Endometrial microvascular endothelial cells (primary cell): Measurements from ENCODE around the gene NBEA. TPM values are rescaled to one million over a fixed set of nuclear protein-coding genes. Genes with fewer than 3 reads are reported as not detected.

Experiments used
- in situ Hi-C: cut with HindIII; loops from 2 replicates; pipeline ENCODE4 v1.10.0; 2017; ENCODE audit warnings: low sequenced_read_pairs, low pct_unique_long_range_greater_than_20kb; ENCODE audit errors: inconsistent ontology term
- total RNA-seq: library from RNA; depleted of rRNA; stranded (reverse); fragments of >200 nt; gene quantifications from one replicate; pipeline ENCODE4 v1.2.3, GENCODE V29; 2015; ENCODE audit errors: inconsistent ontology term

NBEA gene
- total RNA-seq, 1 donor from 2014 or later, result 1.3 TPM

DNA sequence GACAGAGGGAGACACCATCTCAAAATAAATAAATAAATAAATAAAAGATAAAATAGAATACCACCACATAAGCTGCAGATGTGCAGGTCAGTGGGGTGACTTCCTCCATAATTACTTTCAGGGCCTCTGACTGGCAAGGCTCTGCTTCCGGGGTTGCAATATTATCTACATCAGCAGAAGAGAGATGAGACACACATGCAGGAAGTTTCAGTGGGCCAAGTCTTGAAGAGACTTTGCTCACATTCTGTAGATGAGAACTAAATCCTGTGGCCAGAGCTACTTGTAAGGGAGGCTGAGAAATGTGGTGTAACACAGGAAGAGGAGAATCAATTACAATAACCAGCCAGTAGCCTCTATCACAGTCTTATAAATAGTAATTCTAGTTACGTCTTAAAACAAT is 624.3 kb downstream of the NBEA start:
- in situ Hi-C loops, result no loop called here

GRCh38 chr13:35567406-35567980 is 625.4 kb downstream of the NBEA start:
- in situ Hi-C loops, result no loop called here

GRCh38 chr13:35573639-35574038 is 631.6 kb downstream of the NBEA start:
- in situ Hi-C loops, result no loop called here

DNA sequence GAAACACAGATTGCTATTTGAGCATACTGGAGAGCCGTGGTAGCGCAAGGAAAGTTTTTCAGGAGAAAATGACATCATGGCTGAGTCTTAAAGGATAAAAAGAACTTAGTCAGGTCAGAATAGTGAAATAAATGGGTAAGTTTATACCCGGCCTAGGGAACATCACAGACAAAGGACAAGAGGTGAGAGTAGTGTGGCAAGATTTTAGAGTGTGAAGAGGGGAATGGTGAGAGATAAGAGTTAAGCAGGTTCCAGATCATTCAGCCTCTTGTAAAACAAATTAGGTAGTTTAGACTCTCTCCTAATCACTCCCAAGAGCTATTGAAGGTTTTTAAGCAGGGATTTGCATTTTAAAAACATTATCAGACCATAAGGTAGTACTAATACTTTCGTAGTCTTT is 650.4 kb downstream of the NBEA start:
- in situ Hi-C loops, result no loop called here

GRCh38 chr13:35593651-35594050 is 651.6 kb downstream of the NBEA start:
- in situ Hi-C loops, result no loop called here

DNA sequence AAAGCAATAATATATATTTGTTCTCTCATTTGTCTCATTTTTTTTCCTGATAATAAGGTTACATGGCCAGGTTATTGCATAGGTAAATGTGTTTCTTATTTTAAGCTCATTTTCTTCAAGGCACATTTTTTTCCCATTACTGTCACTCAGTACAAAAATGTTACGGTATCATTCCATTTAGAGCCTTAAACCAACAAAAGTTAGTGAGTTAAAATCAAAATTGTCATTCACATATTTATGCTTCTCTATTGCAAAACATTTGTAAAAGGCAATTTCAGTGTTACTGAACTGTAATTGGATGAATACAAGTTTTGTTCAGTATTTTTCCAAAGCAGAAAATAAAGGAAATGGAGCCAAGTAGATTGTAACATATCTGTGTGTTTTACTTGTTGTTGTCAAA is 652.0 kb downstream of the NBEA start:
- in situ Hi-C loops, result no loop called here

DNA sequence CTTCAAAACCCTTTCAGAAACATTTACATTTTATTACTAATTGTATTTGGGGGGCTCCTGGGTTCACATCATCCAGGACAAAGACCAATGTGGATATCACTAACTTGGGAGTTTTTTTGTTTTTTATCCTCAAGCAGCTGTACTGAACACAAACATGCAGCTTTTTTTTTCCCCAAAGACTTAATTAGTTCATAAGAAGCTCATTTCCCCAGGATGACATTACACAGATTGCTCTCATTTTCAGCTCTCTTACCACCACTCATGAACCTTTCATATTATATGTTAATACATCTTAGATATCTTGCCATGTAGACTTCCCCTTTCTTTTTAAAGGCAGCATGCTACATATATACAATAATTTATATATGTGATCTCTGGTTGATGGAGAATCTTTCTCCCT is 653.1 kb downstream of the NBEA start:
- in situ Hi-C loops, result no loop called here

DNA sequence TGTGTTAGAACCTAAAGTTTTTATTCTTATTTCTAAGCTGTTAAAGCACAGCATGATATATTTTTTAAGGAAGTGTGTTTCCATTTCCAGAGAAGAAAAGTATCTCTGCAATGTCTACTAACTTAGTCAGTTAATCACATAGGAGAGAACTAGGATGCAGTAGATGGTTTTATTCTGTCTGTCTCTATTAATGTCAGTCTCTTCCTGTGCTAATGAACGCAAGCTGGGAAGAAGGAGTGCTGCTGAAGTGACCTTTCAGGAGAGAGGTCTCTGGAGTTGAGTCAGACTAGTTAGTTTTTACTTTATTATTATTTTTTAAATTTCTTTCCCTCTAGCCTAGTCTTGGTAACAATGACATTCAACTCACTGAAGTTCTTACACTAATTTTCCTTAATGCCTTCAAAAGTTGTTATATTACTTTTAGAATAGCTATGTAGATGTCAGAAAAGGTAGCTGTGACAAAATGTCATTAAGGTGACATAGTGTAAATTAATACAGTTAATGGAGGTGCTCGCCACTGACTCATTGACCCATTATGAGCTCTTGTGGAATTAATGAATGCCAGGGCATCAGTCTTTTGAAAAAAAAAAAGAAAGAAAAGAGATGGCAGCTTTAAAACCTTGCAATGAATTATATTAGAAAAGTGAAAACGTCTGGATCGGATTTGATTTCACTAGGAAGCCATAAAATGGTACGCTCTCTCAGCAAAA is 654.4 kb downstream of the NBEA start:
- in situ Hi-C loops, result no loop called here

DNA sequence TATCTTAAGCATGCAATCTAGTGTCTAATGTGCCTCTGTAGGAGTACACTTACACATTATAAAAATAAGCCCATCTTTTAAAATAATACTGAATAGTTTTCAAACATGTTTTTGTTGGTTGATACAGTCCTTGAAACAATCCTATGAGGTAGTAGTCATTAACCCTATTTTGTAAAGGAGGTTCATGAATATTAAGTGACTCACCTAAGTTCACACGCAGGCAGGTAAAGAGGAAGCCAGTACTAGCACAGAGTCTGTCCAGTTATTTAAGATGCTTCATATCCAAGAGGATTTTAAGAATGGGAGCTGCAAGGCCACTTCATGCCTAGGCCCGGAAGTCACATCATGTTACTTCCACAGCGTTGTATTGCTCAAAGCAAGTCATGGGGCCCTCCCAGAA is 655.4 kb downstream of the NBEA start:
- in situ Hi-C loops, result no loop called here

GRCh38 chr13:35598233-35598632 is 656.2 kb downstream of the NBEA start:
- in situ Hi-C loops, result no loop called here

GRCh38 chr13:35598790-35599369 is 656.8 kb downstream of the NBEA start:
- in situ Hi-C loops, result no loop called here

DNA sequence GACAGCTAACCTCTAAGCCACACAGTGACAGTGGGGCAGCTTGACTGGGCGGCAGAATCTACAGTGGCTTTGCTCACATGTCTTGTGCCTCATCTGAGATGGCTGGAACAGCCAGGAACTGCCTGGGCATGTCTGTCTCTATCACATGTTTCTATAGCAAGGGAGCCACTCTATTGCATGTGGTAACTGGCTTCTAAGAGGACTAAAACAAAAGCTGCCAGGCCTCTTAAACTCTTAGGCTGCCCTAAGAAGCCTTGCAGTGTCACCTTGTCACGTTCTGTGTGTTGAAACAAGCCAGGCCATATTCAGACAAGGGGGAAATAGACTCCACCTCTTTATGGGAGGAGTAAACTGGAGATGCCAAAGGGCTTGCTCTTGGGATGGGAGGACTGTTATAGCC is 657.3 kb downstream of the NBEA start:
- in situ Hi-C loops, result no loop called here

GRCh38 chr13:35600137-35600536 is 658.1 kb downstream of the NBEA start:
- in situ Hi-C loops, result no loop called here

- in situ Hi-C loops, result no loop called here
Measured at GRCh38 chr13:35603593-35604285, 661.7 kb downstream of the NBEA start.

DNA sequence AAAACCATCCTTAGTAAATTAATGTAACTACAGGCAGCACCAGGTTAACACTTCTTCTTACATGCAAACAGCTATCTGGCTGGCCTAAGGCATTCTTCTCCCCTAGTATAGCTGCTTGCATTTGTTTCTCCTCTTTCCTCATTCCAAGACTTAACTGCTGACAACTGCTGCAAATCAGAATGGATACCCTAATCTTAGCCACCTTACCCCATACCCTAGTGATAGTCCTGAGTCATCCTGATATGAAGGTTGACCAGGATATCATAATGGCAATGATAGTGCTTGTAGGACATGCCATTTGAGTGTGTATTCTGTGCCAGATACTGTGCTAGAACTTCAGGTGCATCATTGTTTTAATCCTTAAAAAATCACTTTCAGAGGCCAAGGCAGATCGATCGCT is 672.6 kb downstream of the NBEA start:
- in situ Hi-C loops, result no loop called here

- in situ Hi-C loops, result no loop called here
Measured at GRCh38 chr13:35617420-35617819, 675.4 kb downstream of the NBEA start.

- in situ Hi-C loops, result no loop called here
Measured at GRCh38 chr13:35618565-35619083, 676.6 kb downstream of the NBEA start.

- in situ Hi-C loops, result no loop called here
Measured at GRCh38 chr13:35621989-35622388, 679.9 kb downstream of the NBEA start.

- in situ Hi-C loops, result no loop called here
Measured at GRCh38 chr13:35629026-35629425, 687.0 kb downstream of the NBEA start.
